HPDE6-E6E7 (cell line): ENCODE results near the gene PKNOX2.

ENCODE experiments used
- DNase-seq: peaks from one replicate; pipeline ENCODE4 v3.0.0; 2011; ENCODE audit warnings: missing footprints; ENCODE audit errors: extremely low spot score

PKNOX2 gene

DNA sequence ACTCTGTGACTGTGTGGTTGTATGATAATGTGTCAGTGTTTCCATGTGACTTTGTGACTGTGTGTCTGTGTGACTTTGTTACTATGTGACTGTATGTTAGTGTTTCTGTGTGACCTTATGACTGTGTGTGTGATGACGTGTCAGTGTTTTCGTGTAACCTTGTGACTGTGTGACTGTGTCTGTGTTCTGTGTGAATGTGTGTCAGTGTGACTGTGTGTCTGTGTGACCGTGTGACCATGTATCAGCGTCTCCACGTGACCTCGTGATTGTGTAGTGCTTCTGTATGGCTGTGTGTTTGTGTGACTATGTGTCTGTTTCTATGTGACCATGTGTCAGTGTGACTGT is 9.5 kb upstream of the PKNOX2 start:
- no peak for DNase-seq

DNA sequence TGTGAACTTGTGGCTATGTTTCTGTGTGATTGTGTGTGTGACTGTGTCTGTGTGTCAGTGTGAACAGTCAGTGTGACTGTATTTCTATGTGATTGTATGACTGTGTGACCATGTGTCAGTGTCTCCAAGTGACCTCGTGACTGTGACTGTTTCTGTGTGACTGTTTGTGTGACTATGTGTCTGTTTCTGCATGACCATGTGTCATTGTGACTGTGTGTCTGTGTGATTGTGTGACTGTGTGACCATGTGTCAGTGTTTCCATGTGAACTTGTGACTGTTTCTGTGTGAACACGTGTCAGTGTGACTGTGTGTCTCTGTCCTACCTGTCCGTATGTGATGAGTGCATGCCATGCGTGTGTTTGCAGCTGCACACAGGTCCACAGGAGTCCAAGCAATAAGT is 8.8 kb upstream of the PKNOX2 start:
- DNase-seq: no peak

DNA sequence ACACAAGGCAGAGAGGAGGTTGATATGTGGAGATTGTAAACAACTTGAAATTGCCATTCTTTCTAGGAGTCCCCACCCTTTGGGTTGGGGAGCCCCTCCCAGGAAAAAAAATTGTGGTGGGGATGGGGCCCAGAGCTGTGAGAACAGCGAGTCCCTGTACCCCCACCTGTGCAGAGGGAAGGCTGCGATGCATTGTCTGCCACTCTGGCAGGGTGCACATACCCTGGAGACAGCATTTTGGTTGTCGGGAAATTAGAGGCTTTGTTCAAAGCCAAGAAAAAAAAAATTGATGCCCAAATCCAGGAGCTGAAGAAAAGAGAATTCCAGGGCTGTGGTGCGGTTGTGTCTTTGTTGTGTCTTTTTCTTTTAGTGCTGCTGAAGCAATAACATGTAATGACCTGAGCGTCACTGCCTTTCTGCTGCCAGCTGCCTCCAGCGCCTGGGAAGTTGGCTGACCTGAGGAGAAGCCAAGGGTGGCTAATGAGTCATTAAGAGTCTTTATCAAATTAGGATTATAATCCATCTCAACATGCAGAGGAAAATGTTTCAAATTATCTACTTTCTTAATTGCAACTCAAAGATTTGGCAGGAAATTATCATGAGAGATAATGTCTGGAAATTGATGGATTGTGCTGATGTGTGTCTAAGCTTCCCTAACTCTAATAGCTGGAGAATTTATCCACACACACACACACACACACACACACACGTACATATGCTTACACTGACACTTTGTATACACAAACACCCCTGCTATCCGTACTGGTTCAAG is 8.0 kb upstream of the PKNOX2 start:
- no peak for DNase-seq

DNA sequence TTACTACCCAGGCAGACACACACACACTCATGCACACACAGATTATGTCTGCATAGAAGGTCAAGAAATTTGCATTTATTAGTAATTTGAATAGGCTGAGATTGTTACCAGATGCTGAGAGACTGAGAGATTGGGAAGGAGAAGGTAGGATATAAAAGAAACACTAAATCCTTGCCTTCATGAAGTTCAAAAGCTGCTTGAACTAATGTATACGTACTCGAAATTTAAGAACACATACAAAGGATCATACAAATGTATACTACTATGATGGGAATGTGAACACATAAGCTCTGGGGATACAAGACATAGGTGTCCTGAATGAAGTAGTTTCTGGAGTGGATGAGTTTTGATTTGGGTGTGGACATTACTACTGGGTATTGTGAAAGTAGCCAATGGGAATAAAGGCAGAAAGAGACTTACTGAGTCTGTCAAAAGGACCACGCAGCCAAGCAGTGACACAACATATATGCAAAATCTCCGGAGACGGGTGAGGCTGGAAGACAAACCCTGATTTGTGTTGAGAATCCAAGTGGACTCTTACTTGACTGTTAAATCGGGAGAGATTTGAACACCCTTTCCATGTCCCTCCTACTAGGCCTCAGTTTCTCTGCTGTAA is 7.3 kb upstream of the PKNOX2 start:
- no peak for DNase-seq

DNA sequence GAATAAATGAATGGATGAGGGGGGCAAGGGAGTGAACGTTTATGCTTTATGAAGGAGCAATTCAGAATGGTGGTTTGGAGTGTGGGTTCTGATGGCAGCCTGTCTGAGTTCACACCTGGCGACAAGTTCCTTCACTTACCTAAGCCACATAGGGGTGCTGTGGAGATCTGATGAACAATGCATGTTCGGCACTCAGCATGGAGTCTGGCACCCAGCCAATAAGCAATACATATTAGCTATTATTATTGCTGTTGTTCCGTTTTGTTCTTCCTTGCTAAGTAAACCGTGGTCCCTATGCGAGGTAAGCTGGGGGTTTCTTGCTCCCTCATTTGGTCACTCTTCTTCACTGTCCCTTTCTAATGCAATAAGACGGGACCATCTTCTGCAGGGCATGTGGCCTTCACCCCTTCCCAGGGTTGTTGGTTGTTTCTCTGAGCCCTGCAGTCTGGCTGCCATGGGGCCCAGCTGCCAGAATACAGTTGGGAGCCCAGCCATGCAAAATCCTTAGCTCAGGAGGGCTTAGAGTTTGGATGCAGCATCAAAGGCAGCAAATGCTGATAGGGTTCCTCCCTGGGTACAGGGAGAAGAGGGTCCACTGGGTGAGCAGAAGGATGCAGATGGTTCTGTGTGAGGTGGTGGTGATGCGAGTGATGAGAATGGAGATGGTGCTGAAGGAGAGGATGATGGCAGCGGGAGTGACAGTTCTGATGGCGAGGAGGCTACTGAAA is 6.4 kb upstream of the PKNOX2 start:
- no peak for DNase-seq

DNA sequence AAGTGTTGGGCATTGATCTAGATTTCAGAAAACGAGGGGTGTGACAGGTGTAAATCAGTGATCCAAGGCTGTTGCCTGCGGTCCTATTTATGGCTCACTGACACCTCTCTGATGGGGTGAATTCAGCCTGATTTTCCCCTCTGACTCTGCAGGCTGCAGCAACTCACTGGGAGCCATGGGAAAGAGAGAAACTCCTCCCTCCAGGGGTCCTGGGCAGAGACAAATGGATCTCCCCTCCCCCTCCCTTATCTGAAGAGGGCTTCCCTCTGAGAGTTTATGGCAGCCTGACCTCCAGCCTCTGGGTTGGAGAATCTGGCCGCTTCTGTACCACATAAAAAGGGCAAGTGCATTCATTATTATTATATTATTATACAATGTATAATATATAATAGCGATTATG is 1.8 kb upstream of the PKNOX2 start:
- DNase-seq: no peak

DNA sequence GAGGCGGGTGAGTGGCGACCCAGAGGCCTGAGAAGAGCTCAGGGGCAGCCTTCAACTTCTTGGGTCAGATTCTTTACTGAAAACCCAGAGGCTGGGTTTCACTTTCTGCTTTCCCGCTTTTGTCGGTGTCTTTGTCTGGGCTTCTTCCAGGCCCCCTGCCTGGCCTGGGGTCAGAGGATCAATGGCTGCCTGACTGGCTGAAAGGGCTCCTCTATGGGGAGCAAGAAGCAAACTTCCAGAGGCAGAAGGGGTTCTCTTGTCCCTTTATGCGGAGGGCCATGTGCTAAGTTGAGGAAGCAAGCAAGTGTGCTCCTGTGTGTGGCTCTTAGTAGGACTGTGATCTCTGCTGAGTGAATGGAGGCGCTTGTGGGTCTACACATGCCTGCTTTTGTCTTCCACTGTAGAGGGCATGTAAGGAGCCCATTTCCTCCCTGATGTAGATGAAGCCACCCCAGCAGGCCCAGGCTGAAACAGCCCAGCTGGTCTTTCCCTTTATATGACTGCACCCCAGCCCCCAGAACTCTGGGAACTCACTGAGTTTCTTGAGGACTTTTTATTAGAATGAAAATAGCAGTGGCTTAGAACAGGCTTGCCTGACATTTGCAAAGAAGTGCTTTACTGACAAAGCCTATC is 1.0 kb upstream of the PKNOX2 start:
- no peak for DNase-seq

DNA sequence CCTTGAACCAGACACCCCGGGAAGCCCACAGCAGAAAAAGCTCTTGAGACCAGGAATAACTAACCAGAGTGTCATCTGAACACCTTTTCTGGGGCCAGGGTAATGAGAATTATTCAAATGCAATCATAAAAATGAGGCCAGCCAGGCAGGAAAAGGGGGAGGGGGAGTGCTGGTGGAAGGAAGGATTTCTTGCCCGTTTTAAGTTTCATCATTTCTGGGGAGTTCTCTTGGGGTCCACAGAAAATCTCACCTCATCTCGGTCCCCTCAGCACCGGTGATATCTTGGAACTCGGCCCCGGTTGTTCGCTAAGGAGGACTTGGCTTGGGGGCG is 495 bp upstream of the PKNOX2 start:
- DNase-seq: no peak

DNA sequence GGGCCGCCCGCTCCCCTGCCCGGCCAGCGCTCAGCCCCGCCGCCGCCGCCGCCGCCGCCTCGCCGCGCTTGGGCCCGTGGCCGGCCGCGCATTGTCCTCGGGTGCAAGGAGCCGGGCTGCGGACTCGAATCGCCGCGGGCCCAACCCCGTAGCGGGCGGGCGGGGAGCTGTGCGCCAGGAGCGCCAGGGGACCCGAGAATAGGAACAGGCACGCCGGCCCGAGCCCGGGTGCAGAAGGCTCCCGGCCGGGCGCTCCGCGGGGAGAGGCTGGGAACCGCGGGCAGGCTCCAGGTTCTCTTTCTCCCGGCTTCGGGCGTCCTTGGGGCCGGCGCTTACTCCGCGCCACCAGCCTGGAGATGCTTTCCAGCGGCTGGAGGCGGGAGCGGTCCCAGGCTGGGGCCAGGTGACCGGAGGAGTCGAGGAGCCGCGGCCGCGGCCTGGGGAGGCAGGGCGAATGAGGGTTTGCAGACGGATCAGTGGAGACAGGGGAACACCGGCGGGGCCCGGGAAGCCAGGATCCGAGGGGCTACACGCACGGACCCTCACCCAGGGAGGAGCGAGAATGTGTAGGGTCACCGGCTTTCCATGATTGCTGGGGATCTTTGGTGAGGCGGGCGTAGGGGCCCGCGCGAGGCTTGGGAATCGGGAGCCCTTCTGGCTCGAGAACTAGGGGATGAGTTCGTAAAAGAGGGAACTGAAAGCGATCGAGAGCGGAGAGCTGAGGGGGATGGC is 726 bp downstream of the PKNOX2 start:
- DNase-seq: no peak

DNA sequence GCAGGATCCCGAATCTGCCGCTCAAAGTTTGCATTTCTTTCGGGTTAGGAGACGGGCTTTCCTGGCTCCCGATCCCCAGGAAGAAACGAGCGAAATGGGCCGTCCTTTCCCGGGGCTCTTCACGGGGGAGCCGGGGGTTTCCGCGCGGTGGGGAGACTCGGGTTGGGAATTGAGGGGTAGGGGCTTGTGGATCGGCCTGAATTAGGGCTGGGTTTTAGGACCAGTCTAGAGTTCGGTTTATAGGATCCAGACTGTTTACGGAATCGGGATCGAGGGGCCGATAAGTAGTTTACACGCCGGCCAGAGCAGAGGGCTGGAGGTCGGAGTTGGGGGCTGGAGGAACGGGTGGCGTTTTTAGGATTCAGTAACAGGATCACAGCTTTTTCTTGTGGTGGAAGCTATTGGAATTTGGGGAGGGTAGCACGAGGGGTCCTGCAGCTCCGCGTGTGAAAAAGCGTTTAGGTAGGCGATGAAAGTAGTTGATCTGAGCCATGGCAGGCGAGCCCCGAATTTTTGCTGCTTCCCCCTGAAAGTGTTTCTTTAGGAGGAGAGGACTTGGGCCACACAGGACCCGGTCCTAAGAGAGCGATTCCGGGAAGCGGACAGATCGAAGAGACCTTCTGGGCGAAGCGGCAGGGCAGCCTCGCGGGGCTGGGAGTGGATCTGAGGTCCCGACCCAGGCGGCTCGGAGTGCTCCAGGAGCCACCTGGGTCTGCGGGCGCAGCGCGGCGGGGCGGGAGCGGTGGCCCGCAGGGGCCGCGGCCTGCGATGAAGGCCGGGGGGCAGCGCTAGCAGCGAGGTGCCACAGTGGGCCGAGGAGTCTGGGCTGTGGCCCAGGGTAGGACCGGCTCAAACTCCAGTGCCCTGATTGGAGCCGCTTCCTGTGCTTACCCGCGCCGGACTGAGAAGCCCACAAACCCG is 1.6 kb downstream of the PKNOX2 start:
- no peak for DNase-seq

DNA sequence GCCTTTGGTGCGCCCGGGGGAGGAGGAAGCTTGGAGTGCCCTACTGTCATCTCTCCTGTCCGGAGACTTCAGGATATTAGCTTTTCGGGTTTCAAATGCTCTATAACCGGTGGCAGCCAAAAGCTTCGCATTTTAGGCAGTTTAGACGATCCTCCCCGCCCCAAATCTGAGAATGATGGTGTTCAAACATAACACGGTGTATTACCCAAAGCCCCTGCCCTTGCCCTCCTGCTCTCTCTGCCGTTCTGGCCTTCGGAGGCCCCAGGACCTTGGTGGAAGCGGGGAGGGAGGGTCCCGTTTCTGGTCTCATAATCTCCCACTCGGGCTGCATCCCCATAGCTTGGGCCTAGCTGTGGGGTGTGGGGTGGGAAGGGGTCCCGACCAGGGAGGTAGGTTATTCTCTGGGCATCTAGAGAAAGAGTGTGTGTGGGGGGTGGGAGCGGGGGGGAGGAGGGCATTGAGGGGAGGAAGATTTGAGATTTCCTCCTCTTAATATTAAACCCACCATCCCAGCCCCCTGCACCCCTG is 2.3 kb downstream of the PKNOX2 start:
- DNase-seq: no peak

DNA sequence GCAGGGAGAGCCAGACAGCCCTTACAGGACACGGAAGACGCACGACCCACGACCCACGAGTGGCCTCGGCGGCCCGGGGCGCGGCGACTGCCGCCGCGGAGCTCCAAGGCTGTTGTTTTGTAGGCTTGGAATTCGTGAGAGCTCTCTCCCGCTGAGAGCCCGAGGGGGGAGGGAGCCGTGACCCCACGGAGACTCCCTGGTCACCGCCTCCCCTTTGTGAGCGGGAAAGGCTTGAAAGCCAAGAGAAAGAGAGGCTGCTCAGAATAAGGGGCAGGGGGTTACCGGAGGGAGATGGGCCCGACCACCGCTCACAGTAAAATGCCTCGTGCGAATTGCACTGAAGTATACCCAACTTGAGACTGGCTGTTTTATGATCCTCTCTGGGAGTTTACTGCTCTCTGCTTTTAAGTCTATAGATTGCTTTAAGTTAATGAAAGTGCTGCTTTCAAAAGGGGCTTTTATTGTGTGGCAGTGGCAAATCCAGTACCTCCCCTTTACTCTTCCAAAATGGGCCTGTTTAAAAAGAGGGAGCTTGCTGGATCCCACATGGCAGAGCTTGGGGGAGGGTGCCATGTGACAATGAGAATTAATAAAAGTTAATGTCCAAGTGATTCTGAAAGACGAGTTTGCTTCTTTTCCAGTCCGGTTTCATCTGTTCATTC is 2.9 kb downstream of the PKNOX2 start:
- DNase-seq: no peak

DNA sequence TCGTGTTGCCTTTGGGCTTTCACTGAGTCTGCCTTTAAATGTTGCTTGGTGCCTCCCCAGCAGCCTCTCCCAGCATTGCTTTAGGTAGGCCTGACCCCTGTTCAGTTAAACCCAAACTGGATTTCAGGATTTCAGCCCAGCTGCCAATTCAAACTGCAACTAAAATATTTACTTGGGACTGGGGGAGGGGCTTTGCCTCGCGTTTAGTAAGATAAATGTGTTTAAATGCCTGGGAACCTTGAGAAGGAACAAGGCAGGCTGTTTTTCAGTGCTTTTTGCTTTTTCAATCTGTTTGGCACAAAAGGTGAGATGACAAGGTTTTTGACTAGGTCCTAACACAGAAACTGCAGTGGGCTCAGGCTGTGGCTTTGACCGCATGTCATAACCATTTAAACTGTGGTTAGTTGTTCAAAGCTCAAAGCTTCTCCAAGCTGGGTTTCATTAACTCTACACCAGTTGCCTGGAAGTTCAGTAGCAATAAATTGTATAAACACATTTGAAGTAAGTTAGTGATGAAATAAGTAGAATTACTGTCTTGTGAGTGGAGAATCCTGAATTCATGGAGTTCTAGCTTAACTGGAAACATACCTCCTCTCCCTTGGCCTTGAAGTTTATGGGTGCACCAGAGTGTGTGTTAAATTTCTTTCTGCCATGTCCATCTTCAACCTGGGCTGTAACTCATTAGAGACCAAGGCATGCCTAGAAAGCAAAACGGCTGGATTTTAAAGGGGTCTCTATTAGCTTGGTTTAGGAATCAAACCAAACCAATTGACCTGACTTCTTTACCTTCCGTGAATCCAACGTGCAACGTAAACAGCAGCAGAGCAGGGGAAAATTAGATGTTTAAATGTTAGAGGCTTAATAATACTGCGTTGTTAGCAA is 3.6 kb downstream of the PKNOX2 start:
- no peak for DNase-seq

DNA sequence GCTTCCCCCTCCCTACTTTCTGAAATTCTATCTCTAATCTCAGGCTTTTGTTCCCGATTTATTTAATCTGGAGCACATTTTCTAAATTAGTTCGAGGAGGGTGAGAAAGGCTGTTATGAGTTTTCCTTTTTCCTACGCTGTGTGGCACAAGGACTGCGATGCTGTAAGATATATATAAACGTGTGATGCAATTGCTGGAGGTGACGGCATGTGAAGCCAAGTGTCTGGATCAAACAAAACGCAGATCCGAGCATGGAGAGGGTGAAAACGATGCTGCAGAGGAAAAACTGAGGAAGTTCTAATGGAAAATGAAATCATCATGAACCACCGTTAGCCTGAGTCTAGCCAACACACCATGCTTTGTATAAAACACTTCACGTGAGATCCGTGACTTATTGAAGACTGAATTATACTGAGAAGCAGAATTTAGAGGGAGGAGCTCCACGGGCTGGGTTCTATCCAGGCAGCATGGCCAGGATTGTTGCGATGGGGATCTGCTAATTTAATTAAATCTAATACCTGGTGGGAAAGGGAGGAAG is 4.4 kb downstream of the PKNOX2 start:
- DNase-seq: no peak

DNA sequence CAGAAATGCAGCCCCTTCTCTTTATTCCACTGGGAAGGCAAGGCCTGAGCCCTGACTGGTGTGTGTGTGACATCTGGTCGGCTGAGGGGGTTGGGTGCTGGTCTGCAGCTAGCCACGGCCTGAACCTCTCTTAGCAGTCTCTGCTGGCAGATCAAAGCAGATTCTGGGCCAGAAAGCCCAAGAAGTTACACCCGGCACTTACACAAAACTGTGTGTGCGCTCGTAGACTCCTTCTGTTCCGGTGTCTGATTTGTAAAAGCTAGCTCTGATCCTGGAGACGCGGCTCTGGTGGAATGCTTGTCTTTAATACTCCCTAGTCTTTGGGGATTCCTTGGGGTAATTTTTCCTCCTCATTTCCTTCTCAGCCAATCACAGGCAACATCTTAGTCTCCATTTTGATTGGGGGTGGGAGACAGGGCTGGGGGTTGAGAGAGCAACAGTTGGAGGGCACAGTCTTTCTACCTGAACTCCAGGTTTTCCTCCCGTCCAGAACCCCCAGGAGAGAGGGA is 5.5 kb downstream of the PKNOX2 start:
- no peak for DNase-seq

DNA sequence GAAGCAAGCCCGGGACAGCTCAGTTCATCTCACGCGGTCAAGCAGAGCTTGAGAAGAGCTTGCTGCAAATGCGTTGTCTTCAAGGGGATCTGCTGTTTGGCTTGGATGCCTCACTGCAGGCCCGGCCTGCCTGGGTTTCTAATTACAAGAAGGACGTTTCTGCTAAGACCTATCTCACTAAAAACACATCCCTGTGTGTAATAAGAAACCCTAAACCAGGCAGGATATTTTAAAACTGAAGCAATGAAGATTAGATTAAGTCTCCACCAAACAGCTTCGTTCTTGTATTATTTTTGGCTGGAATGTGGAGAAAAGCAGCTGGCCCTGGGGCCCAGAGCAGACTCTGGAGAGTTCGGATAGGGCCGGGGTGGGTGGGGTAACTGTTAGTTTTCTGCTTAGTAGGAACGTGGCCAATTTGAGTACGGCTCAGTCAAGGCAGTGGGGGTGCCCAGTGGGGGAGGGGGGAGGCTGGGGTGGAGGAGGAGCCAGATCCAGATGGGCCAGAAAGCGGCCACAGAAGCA is 6.0 kb downstream of the PKNOX2 start:
- no peak for DNase-seq

DNA sequence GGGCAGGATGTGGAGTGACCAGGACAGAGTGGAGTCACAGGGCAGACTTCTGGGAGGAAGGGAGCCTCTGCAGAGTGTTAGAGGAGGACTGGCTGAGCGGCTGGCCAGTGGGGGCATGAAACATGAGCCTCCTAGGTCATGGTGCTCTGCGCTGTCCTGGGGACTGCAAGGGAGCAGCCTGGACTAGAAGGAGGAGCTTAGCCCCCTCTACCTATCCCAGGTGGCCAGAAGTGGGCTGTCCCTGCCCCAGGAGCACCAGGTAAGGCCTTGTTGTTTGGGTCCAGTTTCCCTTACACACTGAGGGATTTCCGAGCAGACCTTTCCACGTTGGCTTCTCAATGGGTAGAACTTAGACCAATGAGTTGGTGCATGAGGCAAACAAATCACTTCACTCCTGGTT is 7.4 kb downstream of the PKNOX2 start:
- DNase-seq: no peak

DNA sequence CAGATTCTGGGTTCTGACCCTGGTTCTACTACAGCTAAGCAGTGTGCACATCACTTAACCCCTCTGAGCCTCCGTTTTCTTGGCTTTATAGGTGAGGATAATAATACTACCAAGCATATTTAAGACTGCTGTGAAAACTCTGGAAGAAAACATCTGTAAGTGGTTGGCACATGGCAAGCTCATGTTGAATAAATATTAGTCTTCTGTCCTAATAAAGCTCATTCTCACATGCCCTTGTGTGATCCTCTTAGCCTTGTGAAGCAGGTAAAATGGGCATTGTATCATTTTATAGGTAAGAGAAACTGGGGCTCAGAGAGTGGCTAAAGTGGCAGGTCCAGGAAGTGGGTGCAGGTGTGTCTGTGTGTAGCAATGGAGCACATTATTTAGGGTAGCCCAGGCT is 8.5 kb downstream of the PKNOX2 start:
- no peak for DNase-seq

DNA sequence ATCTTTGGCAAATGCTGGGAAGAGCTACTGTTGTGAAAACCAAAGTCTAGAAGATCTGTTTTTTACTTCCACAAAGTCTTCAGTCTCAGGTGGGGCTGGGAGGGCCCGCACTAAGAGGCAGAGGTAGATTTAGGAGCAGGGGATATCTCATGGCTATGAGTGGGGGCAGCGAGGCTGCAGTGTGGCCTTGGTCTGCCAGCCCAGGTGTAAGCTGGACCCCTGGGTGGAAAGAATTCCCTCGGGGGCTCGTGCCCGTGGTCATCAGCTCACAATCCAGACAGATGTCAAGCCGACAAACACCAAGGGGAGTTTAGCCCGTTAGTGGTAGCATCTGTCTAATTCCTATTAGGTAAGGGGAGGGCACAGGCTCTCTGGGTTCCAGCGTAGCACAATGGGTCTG is 9.0 kb downstream of the PKNOX2 start:
- DNase-seq: no peak
